GM19372 (cell line): ENCODE data around the gene TP53BP2.
"Not testable (repeated sequence)": the region's sequence is repeated elsewhere in the genome, so short reads cannot be mapped to it uniquely, and the experiment has no call there.

ENCODE experiments used
- ATAC-seq: cut with Tn5 transposase; IDR thresholded peaks from one replicate; pipeline ENCODE4 v1.9.1; 2021; ENCODE audit warnings: mild to moderate bottlenecking, low read depth, moderate library complexity; ENCODE audit not compliant: unreplicated experiment

The TP53BP2 gene

DNA sequence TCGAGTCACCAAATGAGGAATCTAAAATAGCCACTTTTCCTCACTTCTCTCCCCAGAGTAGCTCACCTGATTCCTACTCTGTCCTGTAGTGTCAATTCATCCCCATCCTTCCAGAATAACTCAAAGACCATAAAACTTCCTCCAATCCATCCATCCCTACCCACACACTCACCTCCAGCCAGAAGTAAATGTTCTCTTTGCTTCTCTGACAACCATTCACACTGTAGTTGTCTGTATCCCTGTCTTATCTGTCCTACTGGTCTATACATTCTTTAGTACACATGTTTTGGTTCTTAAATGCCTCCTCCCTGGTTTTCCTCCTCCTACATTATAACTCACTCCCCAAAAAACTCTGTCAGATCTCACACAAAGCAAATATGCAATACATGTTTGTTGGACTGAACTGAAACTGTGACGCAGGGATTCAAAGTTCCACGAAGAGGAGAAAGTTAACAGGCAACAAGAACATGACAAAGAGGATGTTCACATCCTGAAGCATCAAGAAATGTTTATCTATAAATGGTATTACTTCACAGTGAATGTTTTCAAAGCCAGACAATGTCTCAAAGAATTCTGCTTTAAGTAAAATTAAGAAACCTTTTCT, 11.0 kb downstream of the TP53BP2 start:
- no peak for ATAC-seq

DNA sequence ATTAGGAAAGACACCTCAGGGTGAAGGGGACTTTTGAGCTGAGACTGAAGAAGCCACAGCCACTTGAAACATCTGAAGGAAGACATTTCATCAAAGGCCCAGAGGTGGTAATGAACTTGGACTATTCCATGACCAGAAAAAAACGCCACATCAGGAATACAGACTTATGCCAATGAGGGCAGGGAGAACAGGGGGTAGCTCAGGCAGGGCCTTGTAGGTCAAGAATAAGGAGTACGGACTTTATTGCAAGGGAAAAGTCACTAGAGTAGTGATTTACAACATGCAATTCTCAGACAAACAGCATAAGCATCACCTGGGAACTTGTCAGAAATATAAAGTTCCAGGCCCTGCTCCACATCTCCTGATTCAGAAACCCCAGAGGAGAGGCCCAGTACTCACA, 11.8 kb downstream of the TP53BP2 start:
- no peak for ATAC-seq

DNA sequence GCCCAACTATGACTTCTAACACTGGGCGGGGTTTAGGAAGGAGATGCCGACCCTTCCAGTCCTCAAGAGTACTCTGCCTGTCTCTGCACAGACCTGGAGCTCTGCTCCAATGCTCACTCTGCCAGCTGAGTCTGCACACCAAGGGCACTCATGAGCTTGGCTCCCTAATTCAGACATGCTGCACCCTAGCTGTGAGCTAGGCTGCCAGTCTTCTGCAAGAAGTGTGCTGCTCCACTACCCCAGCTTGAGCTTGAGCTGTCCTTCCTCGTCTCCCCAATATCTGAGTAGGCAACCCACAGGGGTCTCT, 13.2 kb downstream of the TP53BP2 start:
- ATAC-seq, result no peak

DNA sequence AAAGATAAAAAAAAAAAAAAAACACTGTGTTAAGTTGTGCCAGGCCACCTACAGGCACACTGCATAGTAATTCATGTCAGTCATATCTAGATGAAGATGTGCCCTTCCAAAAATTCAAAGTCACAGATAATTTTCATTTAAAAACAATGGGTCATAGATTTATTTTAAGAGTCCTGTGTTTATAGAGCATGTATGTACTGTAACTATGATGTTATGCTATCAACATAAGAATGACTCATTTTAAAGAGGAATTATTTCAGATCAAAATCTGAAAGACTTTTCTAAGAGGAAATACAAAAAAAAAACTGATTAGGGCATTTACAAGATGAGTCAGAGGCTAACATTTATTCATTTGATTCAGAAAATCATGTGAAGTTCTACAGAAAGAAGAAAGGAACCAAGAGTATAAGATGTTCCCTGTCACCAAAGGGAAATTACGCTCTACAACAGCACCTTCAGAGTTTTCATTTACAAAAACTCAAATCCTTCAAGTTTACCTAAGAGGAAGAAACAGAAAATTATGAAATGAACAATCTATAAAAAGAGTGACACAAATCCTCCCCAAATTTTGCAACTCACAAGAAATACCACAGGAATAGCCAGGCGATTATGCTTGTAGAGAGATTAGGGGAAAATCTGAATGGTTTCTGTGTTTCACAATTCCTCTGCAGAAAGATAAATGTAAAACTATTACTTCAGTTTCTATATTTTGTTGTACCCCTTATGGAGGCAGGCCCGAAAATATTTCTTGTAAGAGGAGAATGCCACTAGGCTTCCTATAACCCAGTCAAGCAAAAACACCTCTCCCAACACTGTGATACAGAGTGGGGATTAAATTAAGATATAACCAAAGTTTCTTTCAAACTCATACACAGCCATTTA, 13.8 kb downstream of the TP53BP2 start:
- no peak for ATAC-seq

DNA sequence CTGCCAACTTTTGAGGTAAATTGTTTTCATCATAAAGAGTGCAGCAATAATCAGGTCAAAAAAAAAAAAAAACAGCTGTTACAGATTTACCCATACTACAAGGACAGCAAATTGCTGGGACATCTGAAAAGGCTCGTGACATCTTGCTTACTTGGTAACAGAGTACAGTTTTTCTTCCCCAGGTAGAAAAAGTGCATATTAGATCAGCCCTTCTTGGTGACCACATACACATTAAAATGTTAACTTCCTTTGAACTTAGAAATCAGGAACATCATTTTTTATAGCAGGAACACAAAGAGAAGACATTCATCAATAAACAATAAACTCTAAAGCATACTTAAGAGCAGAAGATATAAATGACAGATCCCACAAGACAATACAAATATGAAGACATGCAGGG, 16.1 kb downstream of the TP53BP2 start:
- no peak for ATAC-seq

DNA sequence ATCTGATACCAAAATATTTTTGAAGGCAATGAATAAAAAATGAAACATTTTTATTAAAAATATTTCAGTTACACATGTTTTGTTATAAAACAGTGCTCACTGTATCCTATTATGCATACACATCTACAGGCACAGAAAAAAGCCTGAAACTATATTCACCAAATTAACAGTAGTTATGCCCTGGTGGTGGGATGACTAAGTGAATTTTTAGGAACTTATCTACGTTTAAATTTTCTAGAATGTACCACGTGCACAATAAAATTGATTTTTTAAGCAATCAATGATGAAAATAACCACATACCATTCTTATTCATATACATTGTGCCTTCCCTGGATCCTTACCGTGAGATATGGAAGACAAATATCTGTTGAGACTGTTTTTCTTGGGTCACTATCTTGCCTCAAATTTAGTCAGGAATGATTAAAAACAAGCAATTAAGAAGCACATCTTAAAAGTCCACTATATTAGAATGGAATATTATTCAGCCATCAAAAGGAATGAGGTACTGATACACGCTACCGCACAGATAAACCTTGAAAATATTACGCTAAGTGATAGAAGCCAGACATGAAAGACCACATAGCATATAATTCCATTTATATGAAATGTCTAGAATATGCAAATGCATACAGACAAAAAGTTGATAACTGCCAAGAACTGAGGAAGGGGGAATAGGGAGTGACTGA, 17.4 kb downstream of the TP53BP2 start:
- no peak for ATAC-seq

DNA sequence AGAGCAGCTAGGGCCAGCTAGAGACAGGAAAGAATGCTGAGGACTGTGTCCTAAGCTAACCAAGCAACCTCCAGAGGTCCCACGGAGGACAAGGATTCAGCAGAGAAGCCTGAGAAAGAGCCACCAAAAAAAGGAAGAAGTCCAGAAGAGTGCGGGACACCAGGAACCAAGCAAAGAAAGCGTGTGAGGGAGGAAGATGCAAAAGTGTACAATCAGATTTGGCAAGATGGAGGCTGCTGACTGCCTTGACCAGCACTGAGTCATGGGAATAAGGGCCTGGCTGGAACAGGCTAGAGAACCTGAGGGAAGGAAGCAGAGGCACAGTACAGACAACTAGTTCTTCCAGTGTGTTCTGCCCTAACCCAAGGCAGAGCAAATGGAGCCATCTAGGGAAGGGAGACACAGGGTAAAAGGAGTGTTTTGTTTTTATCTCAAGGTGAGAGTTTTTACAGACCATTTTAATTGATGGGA, 18.5 kb downstream of the TP53BP2 start:
- ATAC-seq, result no peak

DNA sequence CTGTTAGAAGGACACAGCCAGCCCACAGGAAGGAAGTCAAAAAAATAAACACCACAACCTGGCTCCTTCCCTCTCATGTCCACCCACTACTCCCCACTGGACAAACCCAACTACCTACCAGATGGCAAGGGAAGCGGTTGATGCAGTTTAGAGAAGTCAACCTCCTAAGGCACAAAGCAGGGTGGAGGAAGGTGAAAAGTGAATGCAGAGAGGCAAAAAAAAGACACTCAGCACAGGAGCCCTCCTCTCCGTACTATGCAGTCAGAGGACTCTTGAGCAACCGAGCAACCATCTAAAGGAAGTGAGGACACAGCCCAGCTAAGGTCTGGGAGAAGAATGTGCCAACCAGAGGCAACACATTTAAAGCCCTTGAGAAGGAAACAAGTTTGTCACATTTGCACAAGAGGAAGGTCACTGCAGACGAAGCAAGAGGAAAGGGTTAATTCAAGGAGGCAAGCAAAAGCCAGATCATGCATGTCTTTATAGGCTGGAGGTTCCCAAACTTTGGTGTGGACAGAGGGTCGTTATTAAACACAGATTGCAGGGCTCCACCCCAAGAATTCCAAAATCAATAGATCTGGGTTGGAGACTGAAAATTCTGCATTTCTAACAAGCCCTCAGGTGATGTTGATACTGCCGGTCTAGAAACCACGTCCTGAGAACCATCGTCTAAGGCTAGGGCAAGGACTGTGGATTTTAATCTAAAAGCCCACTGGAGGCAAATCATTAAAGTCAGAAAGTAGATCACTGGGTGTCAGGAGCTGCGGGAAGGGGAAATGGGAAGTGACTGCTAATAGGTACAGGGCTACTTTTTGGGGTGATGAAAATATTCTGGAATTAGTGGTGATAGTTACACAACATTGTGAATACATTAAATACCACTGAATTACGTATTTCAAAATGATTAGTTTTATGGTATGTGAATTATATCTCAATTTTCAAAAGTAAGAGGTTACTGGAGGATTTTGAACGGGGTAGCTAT, 19.7 kb downstream of the TP53BP2 start:
- no peak for ATAC-seq

DNA sequence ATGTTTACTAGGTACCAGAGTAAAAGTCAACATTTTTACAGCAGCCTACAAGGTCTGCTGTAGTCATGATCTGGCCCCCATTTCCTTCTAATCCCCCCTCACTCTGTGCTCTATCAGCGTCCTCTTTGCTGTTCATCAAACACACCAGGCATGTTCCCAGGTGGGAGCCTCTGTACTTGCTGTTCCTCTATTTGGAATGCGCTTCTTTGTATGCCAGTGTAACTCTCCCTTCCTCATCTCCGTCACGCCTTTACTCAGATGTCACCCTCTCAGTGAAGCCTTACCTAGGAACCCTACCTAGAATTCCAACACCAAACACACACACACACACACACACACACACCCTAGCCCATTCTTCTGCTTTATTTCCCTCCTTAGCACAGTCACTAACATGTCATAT, 21.0 kb downstream of the TP53BP2 start:
- no peak for ATAC-seq

DNA sequence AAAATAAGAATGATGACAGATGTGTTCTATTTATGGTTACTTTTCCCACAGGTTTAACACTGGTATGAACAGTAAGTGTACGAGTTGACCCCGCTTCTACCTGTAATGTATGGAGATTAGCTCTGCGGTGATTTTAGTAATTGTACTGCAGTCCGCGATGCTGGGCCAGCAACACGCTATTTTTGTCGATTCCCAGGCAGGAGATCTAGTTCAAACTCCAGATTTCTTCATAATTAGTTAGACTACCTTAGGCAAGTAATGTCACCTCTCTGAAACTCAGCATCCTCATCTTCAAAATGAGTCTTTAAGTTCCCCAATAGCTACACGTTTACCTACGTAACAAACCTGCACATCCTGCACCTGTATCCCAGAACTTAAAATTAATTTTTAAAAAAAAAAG, 21.5 kb downstream of the TP53BP2 start:
- no peak for ATAC-seq

DNA sequence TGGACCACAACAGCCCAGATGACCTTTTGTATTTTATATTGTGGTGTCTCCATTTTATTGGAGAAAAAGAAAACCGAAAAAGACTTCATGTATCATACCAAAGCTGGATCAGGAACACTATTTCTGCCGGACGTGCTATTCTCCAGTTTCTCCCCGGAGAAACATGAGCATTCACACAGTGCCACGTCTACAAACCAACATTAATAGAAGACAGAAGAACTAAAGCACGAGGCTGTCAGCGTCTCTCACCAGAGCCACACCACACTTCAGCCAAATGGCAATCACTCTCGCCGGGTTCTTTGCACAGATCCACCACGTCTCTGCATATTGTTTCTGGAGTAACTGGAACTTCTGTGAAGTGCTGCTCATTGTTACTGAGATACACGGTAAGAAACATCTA, 24.8 kb downstream of the TP53BP2 start:
- ATAC-seq, result no peak

DNA sequence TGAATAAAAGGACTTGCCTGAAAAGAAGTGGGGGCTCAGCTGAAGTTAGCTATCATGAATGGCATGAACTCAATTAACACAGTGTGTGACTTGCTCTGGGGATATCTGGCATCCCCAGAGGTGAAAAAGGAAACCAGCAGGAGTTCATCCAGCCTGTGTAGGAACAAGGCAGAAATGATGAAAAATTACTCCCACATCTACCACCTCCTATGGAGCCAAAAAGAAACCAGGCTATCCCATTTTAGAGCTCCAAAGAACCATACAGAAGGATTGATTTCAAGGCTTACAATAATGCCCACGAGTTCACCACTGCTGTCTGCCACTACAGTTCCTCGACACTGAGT, 25.3 kb downstream of the TP53BP2 start:
- no peak for ATAC-seq

DNA sequence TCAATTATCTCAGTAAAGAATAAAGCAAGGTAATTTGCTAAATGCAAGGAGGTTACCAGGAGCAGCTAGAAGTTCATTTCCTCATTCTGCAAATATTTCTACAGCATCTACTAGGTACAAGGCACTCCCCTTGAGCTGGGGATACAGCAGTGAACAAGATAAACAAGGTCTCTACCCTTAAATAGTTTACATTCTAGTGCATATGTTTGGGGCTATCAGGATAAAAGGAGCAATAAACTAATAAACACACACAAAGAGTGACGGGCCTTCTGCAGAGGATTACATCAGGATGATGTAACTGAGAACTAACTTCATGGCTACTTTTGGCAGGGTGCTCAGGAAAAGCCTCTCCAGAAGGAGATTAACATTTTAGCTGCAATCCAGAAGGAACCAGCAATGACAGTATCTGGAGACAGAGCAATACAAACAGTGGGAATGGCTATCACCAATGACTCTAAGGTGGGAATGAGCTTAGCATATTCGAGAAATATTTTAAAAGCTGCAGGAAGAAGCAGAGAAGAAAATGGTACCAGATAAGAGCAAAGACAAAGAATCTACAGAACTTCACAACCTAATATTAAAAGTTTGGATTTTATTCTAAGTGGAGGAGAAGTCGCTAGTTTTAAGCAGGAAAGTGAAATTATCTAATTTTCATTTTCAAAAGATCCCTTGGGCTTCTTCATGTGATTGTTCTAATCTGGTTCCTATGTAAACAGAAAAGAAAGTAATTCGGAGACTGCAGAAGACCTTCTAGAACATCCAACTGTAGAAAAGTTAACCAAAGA, 25.8 kb downstream of the TP53BP2 start:
- ATAC-seq, result no peak

DNA sequence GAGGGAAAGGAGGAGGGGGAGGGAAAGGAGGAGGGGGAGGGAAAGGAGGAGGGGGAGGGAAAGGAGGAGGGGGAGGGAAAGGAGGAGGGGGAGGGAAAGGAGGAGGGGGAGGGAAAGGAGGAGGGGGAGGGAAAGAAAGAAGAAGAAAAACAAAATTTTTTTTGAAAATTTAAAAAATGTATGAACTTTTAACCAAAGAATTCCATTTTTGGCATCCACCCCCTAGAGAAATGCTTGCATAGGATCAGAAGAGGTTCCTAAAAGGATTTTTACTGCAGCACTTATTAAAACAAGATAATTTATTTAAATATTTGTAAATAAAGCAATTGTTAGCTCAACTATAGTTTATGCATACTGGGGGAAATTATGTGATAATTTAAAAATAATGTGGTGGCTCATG, 28.5 kb downstream of the TP53BP2 start:
- ATAC-seq, result not testable (repeated sequence)

DNA sequence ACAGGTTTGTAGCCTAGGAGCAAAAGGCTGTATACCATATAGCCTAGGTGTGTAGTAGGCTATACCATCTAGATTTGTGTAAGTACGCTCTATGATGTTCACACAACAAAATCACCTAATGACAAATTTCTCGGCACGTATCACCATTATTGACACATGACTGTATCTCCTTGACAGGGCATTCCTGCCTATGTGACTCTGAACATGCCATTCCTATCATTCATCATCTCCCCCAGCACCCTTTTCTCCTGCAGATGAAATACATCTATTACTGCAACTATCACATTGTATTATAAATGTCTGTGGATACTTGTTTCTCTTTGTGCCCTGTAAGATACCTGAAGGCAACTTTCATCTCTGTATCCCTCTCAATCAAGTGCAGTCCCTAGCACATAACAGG, 29.9 kb downstream of the TP53BP2 start:
- ATAC-seq, result no peak

DNA sequence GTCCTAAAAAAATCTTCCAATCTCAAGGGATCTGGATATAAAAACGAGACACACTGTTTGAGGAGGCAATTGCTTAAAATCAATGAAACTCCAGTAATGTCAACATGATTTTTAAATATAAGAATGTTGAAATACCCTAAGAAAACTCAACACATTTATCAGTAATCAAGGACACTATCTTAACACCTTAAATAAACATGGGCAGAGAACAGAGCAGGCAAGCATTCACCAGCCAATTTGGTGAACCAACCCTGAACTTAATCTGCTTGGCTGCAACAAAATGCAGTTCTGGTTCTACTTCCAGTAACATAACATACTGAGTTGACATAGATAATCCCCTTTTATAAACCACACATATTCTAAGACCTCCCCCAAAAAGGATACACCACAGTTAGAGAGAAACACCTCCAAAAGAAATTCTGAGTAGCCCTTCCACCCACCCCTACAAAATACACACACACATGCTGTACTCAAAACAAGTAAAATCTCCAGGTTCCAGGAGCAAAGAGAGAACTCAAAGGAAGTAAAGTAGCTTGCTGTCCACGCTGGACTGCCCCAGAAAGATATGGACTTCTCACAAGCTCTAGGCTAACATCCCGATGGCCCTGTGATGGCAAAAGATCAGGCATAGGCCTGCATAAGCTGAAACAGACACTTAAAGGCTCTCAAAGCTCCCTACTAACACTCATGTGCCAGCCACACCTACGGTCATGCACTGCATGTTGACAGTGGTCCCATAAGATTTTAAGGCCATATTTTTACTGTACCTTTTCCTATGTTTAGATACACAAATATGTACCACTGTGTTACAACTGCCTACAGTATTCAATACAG, 30.5 kb downstream of the TP53BP2 start:
- no peak for ATAC-seq

DNA sequence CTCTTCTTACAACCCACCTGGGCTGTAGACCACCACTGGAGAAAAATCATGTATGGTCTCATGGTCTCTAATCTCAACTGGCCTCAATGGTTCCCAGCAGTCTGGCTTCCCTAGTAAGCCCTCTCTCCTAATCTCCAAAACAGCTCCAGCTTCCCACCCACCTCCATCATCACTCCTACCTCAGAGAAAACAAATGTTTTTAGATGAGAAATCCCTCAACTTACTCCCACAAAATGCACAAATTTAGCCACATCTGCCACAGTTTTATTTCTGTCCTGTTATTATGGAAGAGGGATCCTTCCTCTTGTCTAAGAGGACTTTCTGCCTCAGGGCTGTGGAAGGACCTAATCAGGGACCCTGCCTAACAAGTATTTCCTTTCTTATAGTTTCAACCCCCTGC, 32.1 kb downstream of the TP53BP2 start:
- ATAC-seq, result no peak

DNA sequence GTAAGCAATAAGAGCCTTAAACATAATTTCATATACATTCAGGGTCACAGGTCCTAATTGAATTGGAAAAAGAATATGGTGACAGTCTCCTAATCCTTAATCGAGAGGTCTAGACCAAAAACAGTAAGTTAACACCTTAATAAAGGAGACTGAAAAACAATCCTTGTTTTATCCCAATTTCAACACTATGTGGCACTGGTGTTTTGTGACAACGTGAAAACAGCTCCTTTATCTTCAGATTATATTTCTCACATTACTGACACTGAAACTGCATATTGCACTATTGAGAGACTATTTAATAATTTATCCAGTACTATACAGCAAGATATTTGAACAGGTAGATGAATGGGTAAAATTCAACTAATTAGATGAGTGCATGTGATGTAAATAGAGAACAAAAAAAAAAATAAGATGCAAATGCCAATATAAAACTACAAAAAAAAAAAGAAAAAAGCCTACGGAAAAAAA, 34.1 kb downstream of the TP53BP2 start:
- no peak for ATAC-seq

DNA sequence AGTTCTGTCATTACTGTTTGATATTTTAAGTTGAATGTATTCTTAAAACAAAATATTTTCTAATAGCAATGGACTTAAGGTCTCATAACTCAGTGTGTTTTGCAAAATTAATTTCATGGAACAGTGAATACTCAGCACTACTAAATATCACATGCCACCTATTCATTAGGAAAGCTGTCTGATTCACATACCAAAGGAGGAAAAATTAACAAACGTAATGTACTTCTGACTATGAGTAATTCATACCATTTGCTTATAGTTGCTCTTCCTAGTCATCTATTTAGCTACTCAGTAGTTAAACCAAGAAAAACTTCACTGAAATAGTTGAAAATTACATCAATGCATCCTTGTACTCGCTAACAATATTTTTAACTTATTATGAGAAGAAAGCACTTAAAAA, 35.2 kb downstream of the TP53BP2 start:
- no peak for ATAC-seq
